Panc1 (cell line): ENCODE results near the gene GFRA3.

ENCODE experiments used
- POLR2AphosphoS5 ChIP-seq: IDR thresholded peaks from 2 replicates; pipeline ENCODE4 v1.6.1; 2012; ENCODE audit warnings: mild to moderate bottlenecking, low read depth, low read length, moderate library complexity
- SIN3A ChIP-seq: IDR thresholded peaks from 2 replicates; pipeline ENCODE4 v1.6.1; 2012; ENCODE audit warnings: low read depth, mild to moderate bottlenecking, low read length, moderate library complexity, borderline replicate concordance; ENCODE audit not compliant: insufficient read depth
- TF ChIP-seq, protein P1 (sequence below): fragments of 450-650 bp; IDR thresholded peaks from 2 replicates; pipeline ENCODE4 v1.5.1; 2017; ENCODE audit warnings: mild to moderate bottlenecking
- TF ChIP-seq, protein P2 (sequence below), 2 experiments: IDR thresholded peaks; 2 replicates each; pipeline ENCODE4 v1.6.1; 2011 to 2012; ENCODE audit warnings: low read depth in 2 of 2, control low read depth in 1 of 2, low read length in 1 of 2, mild to moderate bottlenecking in 1 of 2, moderate library complexity in 1 of 2; ENCODE audit not compliant: insufficient read depth in 1 of 2

GRCh38 chr5:138271281-138271680 lies 3.1 kb downstream of the GFRA3 start:
- TF ChIP-seq, protein P1, sequence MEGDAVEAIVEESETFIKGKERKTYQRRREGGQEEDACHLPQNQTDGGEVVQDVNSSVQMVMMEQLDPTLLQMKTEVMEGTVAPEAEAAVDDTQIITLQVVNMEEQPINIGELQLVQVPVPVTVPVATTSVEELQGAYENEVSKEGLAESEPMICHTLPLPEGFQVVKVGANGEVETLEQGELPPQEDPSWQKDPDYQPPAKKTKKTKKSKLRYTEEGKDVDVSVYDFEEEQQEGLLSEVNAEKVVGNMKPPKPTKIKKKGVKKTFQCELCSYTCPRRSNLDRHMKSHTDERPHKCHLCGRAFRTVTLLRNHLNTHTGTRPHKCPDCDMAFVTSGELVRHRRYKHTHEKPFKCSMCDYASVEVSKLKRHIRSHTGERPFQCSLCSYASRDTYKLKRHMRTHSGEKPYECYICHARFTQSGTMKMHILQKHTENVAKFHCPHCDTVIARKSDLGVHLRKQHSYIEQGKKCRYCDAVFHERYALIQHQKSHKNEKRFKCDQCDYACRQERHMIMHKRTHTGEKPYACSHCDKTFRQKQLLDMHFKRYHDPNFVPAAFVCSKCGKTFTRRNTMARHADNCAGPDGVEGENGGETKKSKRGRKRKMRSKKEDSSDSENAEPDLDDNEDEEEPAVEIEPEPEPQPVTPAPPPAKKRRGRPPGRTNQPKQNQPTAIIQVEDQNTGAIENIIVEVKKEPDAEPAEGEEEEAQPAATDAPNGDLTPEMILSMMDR: no peak
- TF ChIP-seq, protein P2, sequence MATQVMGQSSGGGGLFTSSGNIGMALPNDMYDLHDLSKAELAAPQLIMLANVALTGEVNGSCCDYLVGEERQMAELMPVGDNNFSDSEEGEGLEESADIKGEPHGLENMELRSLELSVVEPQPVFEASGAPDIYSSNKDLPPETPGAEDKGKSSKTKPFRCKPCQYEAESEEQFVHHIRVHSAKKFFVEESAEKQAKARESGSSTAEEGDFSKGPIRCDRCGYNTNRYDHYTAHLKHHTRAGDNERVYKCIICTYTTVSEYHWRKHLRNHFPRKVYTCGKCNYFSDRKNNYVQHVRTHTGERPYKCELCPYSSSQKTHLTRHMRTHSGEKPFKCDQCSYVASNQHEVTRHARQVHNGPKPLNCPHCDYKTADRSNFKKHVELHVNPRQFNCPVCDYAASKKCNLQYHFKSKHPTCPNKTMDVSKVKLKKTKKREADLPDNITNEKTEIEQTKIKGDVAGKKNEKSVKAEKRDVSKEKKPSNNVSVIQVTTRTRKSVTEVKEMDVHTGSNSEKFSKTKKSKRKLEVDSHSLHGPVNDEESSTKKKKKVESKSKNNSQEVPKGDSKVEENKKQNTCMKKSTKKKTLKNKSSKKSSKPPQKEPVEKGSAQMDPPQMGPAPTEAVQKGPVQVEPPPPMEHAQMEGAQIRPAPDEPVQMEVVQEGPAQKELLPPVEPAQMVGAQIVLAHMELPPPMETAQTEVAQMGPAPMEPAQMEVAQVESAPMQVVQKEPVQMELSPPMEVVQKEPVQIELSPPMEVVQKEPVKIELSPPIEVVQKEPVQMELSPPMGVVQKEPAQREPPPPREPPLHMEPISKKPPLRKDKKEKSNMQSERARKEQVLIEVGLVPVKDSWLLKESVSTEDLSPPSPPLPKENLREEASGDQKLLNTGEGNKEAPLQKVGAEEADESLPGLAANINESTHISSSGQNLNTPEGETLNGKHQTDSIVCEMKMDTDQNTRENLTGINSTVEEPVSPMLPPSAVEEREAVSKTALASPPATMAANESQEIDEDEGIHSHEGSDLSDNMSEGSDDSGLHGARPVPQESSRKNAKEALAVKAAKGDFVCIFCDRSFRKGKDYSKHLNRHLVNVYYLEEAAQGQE (IDR thresholded peaks at IDR 0.05; ENCODE audit: insufficient read depth in 1 of 2, low read depth in 2 of 2, low read length in 1 of 2): no peak
- TF ChIP-seq POLR2AphosphoS5 (no peak), SIN3A (no peak)
